ENCODE results near the gene CCDC117.
"Not testable (repeated sequence)": the region's sequence is repeated elsewhere in the genome, so short reads cannot be mapped to it uniquely, and the experiment has no call there.

GRCh38 chr22:28754512-28754911 is 18.0 kb upstream of the CCDC117 start:
- TF ChIP-seq, protein P1, sequence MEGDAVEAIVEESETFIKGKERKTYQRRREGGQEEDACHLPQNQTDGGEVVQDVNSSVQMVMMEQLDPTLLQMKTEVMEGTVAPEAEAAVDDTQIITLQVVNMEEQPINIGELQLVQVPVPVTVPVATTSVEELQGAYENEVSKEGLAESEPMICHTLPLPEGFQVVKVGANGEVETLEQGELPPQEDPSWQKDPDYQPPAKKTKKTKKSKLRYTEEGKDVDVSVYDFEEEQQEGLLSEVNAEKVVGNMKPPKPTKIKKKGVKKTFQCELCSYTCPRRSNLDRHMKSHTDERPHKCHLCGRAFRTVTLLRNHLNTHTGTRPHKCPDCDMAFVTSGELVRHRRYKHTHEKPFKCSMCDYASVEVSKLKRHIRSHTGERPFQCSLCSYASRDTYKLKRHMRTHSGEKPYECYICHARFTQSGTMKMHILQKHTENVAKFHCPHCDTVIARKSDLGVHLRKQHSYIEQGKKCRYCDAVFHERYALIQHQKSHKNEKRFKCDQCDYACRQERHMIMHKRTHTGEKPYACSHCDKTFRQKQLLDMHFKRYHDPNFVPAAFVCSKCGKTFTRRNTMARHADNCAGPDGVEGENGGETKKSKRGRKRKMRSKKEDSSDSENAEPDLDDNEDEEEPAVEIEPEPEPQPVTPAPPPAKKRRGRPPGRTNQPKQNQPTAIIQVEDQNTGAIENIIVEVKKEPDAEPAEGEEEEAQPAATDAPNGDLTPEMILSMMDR (optimal IDR thresholded peaks at IDR 0.05 in 1 of 3, IDR thresholded peaks at IDR 0.05 in 1 of 3, conservative IDR thresholded peaks at IDR 0.05 in 1 of 3; ENCODE audit: extremely low read depth in 1 of 3, insufficient read depth in 2 of 3, low read length in 3 of 3), result not testable (repeated sequence)
- not testable (repeated sequence) for TF ChIP-seq EZH2 (IDR thresholded peaks at IDR 0.05; ENCODE audit: low read length)

Data from keratinocyte (primary cell).